Superior temporal gyrus (tissue), 1 donor: ENCODE data around the gene ACAA2.

ENCODE experiments used
- DNase-seq: peaks from one replicate; pipeline ENCODE4 v3.0.0-alpha.2; 2016; ENCODE audit errors: extremely low spot score

Gene ACAA2

DNA sequence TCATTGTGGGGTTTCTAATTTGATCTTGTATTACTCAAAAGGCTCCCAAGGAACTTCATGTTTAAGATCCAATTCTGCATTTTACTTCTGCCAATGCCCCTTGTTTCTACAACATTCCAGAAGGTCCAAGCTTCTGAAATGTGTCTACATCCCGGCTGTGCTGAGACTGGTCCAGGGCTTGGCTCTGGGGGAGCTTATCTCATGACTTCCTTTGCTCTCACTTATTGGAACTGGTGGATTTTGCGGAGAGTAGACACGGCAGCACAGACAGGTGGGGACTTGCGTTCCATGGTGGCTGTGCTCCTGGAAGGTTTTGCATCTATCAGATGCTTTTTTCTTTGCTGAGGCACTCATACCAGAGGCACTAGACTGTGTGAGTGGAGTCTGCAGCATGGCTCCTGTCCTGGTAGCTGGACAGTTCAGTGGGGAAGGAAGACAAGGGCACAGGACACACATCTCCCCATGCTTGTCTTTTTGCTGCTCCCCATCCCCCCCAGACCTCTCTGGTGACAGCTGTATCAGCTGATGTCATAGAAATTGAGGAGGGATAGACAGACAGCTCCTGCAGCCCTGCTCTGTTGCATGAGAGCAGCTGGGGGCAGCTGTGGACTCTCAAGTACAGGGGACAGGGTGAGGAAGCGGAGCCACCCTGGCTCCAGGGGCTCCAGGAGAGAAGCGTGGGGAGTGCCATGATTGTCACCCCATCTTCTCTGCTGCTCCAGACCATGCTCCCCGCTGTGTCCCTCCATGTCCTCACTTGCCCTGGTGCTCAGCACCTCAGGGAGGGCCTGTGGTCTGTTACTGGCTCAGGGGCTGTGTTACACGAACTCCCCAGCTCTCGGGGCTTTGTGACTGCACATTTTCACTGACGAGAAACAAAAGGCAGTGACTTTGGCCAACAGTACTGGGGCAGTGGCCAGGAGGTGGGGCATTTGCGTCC, 46.0 kb downstream of the ACAA2 start:
- DNase-seq = no peak

DNA sequence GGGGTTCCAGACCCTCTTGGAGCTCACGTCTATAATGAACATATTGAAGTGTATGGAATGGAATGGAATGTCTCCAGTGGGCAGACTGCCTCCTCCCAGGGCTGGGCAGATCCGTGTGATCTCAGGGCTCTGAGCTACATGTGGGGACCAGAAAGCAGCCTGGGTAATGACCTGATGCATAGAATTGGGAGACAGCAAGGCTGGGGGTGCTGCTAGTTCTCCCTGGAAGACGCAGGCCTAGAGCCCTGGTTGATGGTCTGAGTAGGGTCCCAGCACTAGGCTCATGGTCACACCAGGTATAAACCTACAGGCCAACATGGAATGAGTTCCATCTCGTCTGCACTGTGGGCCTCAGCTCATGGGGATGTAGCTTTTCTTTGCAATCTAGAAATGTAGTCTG, 46.7 kb downstream of the ACAA2 start:
- DNase-seq = no peak

GRCh38 chr18:49764032-49764431, 49.3 kb downstream of the ACAA2 start:
- DNase-seq = no peak

- no peak for DNase-seq
Measured at GRCh38 chr18:49763590-49763989, 49.7 kb downstream of the ACAA2 start.

GRCh38 chr18:49762191-49763077, 50.9 kb downstream of the ACAA2 start:
- DNase-seq = no peak

DNA sequence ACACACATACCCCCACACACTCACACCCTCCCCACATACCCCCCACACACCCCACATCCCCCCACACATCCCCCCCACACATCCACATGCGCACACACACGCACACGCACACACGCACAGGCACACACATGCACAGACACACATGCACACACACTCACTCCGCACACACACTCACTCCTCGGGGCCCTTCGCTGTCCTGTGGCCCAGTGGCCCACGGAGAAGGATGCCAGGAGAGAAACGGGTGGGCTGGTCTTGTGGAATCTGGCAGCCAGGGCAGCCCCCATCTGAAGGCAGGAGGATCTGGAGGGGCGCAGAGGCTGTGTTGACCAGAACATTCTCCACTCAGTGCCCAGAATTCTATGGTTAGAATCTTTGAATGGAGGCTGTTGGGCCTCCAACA, 51.6 kb downstream of the ACAA2 start:
- DNase-seq = no peak

DNA sequence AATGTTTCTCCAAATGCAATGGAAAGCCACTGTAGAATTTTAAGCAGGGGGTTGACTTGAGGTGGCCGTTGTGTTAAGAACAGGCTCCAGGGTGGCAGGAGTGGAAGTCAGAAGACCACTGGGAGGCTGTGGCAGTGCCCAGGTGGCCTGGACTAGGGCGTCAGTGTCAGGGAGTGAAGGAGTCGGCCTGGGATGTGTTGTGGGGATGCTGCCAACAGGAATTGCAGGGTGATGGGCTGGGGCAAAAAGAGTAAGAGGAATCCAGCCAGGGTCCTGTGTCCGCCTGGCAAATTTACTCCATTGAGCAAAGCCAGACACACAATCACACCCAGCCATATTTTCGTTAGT, 55.1 kb downstream of the ACAA2 start:
- no peak for DNase-seq

DNA sequence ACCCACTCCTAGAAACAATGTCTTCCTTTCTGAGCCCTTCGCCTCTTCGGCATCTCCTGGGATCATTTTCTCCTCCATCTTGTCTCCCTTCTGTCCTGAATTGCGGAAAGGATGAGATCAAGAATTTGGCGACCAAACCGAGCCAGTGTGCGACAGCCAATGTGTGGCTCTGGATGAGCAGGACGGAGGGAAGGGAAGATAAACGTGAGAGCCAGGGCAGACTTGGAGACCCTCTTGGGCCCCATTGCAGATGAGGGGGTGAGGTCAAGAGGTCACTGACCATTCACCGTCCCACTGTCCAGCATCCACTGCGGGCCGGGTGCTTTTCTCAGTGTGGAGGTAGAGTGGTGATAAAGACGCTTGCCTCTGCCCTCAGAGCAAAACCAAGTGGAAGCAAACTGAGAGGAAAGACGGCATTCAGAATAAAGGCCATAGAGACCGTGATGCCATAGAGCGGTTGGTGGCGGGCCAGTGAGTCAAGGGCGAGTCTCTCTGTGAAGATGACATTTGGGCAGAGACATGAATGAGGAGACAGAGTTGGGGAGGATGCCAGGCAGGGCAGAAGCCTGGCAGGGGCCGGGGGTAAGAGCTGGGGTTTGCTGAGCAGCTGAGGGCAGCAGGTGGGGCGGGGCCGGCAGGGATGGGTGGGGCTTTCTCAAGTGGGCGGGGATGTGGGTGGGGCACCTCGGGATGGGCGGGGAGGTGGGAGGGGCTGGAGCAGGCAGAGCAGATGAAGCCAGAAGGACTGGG, 55.6 kb downstream of the ACAA2 start:
- DNase-seq = no peak

DNA sequence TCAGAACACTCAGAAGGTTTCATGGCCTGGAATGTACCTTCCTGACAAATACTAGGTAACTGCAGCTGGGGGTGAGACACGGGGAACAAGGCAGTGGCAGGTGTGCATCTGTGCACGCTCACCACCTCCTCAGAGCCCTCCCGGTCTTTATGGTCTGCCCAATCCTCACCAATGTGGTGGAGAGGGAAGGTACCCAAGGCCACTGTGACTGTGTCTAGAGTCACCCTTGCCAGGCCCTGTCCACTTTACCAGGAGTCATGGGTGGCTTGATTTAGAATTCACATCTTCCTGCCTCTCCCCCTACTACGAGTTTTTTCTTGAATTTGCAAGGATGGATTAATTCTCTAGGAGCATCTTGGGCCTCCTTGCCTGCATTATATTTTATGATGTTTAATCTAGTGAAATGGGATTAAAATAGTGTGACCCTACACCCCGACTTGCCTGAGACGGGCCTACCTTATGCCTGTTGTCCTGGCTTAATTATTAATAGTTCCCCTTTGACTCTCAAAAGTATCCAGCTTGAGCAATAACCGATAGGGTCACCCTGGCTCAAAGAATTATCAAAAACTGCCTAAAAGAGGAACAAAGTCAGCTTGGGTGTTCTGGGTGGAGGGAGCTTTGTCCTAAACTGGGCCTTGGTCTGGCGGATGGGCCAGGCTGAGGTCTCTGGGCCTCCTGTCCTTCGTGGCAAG, 56.5 kb downstream of the ACAA2 start:
- no peak for DNase-seq

DNA sequence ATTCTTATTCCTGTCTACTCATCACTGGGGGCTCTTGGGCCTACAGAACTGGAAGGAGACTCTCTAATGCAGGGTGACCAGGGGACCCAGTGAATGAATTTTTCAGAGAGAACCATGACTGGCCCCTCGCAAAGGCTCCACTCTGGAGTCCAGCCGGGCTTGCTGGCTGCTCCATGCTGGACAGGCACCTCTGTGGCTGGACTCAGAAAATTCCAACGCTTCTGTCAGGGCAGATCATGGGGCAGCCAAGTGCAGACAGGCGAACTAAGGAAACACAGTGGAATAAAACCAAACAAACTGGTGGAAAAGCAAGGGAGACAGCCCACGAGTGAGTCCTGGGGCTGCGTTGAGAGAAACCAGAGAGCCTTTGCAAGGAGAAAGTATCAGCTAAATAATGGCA, 57.2 kb downstream of the ACAA2 start:
- no peak for DNase-seq

DNA sequence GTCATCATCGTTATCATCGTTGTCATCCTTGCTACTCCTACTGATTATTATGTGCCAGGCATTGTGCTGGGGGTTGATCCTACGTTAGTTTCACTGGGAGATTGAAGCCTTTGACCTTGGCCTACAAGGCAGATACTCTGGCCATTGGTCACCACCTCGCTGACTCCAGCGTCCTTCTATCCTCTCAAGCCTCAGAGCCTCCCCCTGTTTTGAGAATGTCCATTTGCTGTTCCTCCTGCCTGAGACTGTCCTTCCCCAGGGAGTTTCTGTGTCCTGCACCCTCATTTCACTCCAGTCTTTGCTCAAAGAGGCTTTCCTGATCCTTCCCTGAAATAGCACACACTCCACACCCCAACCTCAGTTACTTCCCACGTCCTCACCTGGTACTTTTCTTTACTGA, 57.8 kb downstream of the ACAA2 start:
- no peak for DNase-seq

GRCh38 chr18:49754866-49755265, 58.5 kb downstream of the ACAA2 start:
- DNase-seq = no peak

DNA sequence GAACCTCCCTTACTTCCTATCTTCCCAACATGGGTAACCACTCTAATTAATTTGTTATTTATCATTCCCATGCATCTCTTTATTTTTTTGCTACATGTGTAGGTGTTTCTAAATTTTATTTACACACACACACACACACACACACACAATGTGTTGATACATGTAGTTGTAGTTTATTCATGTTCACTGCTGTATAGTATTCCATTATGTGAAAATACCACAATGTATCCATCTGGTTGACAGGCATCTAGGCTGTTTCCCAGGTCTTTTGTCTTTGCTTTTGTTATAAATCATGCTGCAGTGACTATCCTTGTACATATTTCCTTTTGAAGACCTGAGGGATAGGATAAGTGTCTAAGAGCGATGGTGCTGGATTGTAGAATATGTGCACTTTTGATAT, 59.7 kb downstream of the ACAA2 start:
- DNase-seq = no peak

- DNase-seq = no peak
Measured at GRCh38 chr18:49752095-49752457, 61.3 kb downstream of the ACAA2 start.

GRCh38 chr18:49751427-49752094, 61.8 kb downstream of the ACAA2 start:
- DNase-seq = no peak

- no peak for DNase-seq
Measured at GRCh38 chr18:49749563-49749962, 63.8 kb downstream of the ACAA2 start.

- no peak for DNase-seq
Measured at GRCh38 chr18:49747876-49748275, 65.5 kb downstream of the ACAA2 start.

DNA sequence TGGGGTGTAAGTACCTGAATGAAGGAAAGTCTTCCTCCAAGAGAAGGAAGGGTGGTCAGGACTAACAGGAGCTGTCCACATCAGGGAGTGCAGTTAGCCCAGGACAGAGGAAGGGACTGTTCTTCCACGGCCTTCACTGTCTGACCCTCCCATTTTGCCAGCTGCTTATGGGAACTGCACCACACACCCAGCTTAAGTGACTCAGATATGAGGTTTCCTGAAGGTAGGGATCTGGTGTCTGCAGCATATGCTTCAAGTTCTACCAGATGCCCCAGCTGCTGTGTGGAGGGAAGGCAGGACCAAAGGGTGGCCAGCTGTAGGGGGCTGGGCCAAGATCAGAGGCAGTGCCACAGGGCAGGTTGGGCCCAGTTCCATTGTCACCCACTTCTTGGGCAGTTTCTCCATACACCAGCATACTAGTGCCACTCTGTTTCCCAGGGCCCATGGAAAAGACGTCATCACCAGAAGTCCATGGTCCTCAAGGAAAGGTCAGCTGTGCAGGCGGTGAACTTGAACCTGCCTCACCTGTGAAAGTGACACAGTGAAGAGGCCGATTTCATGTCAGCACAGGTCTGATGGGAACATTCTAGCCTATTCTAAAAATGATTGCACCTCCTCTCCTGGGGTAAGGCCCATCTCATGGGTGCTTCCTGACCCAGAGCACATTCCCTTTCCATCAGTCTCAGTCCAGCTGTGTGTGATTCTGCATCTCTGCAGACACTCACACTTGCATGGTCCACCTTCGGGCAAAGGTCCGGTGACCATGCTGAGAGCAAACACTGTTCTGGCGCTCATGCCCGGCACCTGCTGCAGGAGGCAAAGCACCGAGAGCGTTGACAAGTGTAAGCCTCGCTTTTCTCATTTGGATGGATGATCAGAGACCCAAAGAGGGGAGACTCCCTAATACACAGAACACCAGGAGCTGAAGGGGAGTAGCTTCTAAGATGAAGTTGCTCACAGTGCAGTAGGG, 68.0 kb downstream of the ACAA2 start:
- DNase-seq = no peak

- DNase-seq = no peak
Measured at GRCh38 chr18:49744376-49745008, 68.8 kb downstream of the ACAA2 start.
